Upper lobe of left lung (tissue), 6 donors: ENCODE data around the gene ZC3HAV1L. TPM values are rescaled to one million over a fixed set of nuclear protein-coding genes. Genes with fewer than 3 reads are reported as not detected.

ENCODE experiments used
- ATAC-seq, 2 donors: fragments of 200-7000 bp; cut with Tn5 transposase; one replicate each; pipeline ENCODE4 v1.9.1; 2022; ENCODE audit warnings: mild to moderate bottlenecking in 2 of 2, moderate library complexity in 2 of 2; ENCODE audit not compliant: low FRiP score in 2 of 2
- DNase-seq, 2 donors: peaks; one replicate each; pipeline ENCODE4 v3.0.0-alpha.2; 2019 to 2020
- H3K27ac ChIP-seq, 4 donors: fragments of 200-600 bp; sonication (generic); one replicate each; pipeline ENCODE4 v1.5.1; 2016 to 2019
- H3K27me3 ChIP-seq, 4 donors: fragments of 200-600 bp; sonication (generic); one replicate each; pipeline ENCODE4 v1.5.1; 2017 to 2019
- H3K36me3 ChIP-seq, 4 donors: fragments of 200-600 bp; sonication (generic); one replicate each; pipeline ENCODE4 v1.5.1; 2016 to 2019
- H3K4me1 ChIP-seq, 4 donors: fragments of 200-600 bp; sonication (generic); one replicate each; pipeline ENCODE4 v1.5.1; 2018 to 2019
- H3K4me3 ChIP-seq, 4 donors: fragments of 200-600 bp; sonication (generic); one replicate each; pipeline ENCODE4 v1.5.1; 2017 to 2019; ENCODE audit warnings: mild to moderate bottlenecking in 2 of 4, moderate library complexity in 1 of 4
- H3K9me3 ChIP-seq, 4 donors: fragments of 200-600 bp; sonication (generic); one replicate each; pipeline ENCODE4 v1.5.1; 2018 to 2019
- CTCF ChIP-seq, 6 experiments: fragments of 450-650 bp in 4 of 6; fragments of 200-600 bp in 2 of 6; sonication (generic) in 2 of 6; IDR thresholded peaks; one replicate each; pipeline ENCODE4 v1.5.1; 2016 to 2019; ENCODE audit warnings: antibody characterized with exemption in 6 of 6
- EP300 ChIP-seq, 4 donors: sonication (generic); formaldehyde crosslinking; IDR thresholded peaks; one replicate each; pipeline ENCODE4 v1.5.1; 2017; ENCODE audit warnings: antibody characterized with exemption in 4 of 4, control low read depth in 2 of 4
- POLR2A ChIP-seq, 4 donors: fragments of 450-650 bp; IDR thresholded peaks; one replicate each; pipeline ENCODE4 v1.5.1; 2016 to 2017; ENCODE audit warnings: antibody characterized with exemption in 4 of 4, mild to moderate bottlenecking in 2 of 4
- POLR2AphosphoS5 ChIP-seq, 2 donors: sonication (generic); formaldehyde crosslinking; IDR thresholded peaks; one replicate each; pipeline ENCODE4 v1.5.1; 2017; ENCODE audit warnings: antibody characterized with exemption in 2 of 2
- WGBS, 2 donors: methylation state at CpG; one replicate each; pipeline ENCODE4 v1.1.5; 2017 to 2018; 5-methylcytosine and 5-hydroxymethylcytosine counted together
- total RNA-seq, 6 donors: library from RNA; depleted of rRNA in 4 of 6; stranded (reverse); fragments of >200 nt in 4 of 6; gene quantifications; one replicate each; pipeline versions ENCODE4 v1.1.0 to v1.2.1, GENCODE V29; 2016 to 2021
- donor health status: DM: no; HTN: no; CAD: no; lungs with moderate emphysema.
- donor health status: DM: no; HTN: yes; CAD: no; lungs with severe emphysema.

The ZC3HAV1L gene
- total RNA-seq, 6 donors from 2014 or later, result 3.4 to 12.6 (median 8.3) TPM

- no peak for TF ChIP-seq CTCF (IDR thresholded peaks at IDR 0.05)
- no peak for TF ChIP-seq POLR2AphosphoS5 (IDR thresholded peaks at IDR 0.05)
- TF ChIP-seq EP300 (IDR thresholded peaks at IDR 0.05), result no peak
- no peak for TF ChIP-seq POLR2A (IDR thresholded peaks at IDR 0.05)
- H3K27me3 ChIP-seq, result peaks cover 0 to 5% (median 0%) of the 10 kb centered on the region in 4 donors
- ATAC-seq (no peak), DNase-seq (no peak)
- no peak overlapping the region for H3K27ac ChIP-seq
- H3K4me1 ChIP-seq, result peaks cover 6 to 25% (median 11%) of the 10 kb centered on the region in 4 donors
- 39 to 50% methylated on average over 14 of the region's 14 CpGs for WGBS, 2 donors
- H3K4me3 ChIP-seq, result peak overlapping the region in 3 of 4 donors; percentile 58 to 74 (median 67)
- H3K9me3 ChIP-seq, result peaks cover 0 to 2% (median 0%) of the 10 kb centered on the region in 4 donors
- no peaks in the 10 kb centered on the region for H3K36me3 ChIP-seq
Observed at GRCh38 chr7:138982204-138982623, 53.6 kb downstream of the ZC3HAV1L start.

- ATAC-seq, result peak; percentile 70 to 95
- peak; percentile 72 to 95 for DNase-seq
- TF ChIP-seq POLR2AphosphoS5 (IDR thresholded peaks at IDR 0.05), result no peak
- peak; percentile 50 to 87 (median 80) for TF ChIP-seq CTCF (IDR thresholded peaks at IDR 0.05)
- H3K4me3 ChIP-seq, result peak within 1 kb of the TSS; percentile 51 to 74 (median 62)
- no peaks in the 10 kb centered on the region for H3K9me3 ChIP-seq
- H3K36me3 ChIP-seq, result no peaks in the 10 kb centered on the region
- peak within 1 kb of the TSS in 3 of 4 donors; percentile 23 to 63 (median 34) for H3K27ac ChIP-seq
- peaks cover 0 to 5% (median 0%) of the 10 kb centered on the region in 4 donors for H3K27me3 ChIP-seq
- peaks cover 6 to 25% (median 11%) of the 10 kb centered on the region in 4 donors for H3K4me1 ChIP-seq
- WGBS, 2 donors, result 4 to 9% methylated on average over 10 to 50 of the region's 105 CpGs
Observed at GRCh38 chr7:138981332-138982203, 54.3 kb downstream of the ZC3HAV1L start, which contains the start of gene KIAA1549. Gene KIAA1549, minus strand, starts transcription at chr7:138981389. Its CDS starts 120 bp downstream, at chr7:138981269.

GRCh38 chr7:138980563-138981291 is 55.1 kb downstream of the ZC3HAV1L start:
- ATAC-seq (peak in 1 of 2 donors; percentile 4), DNase-seq (no peak)
- Histone ChIP-seq H3K4me1 (peaks cover 6 to 25% (median 11%) of the 10 kb centered on the region in 4 donors), H3K27me3 (peaks cover 0 to 5% (median 0%) of the 10 kb centered on the region in 4 donors), H3K4me3 (peak overlapping the region; percentile 51 to 74 (median 62)), H3K27ac (peak overlapping the region in 2 of 4 donors; percentile 34 to 50), H3K36me3 (no peaks in the 10 kb centered on the region), H3K9me3 (no peaks in the 10 kb centered on the region)
- no peak for TF ChIP-seq CTCF (IDR thresholded peaks at IDR 0.05)
- TF ChIP-seq EP300 (IDR thresholded peaks at IDR 0.05), result no peak
- TF ChIP-seq POLR2AphosphoS5 (IDR thresholded peaks at IDR 0.05), result no peak
- TF ChIP-seq POLR2A (IDR thresholded peaks at IDR 0.05), result no peak
- WGBS, 2 donors, result 1% methylated on average over 36 to 37 of the region's 68 CpGs

GRCh38 chr7:138979988-138980562 is 55.8 kb downstream of the ZC3HAV1L start:
- TF ChIP-seq POLR2AphosphoS5 (IDR thresholded peaks at IDR 0.05), result no peak
- no peak for TF ChIP-seq CTCF (IDR thresholded peaks at IDR 0.05)
- no peak for TF ChIP-seq EP300 (IDR thresholded peaks at IDR 0.05)
- no peak for TF ChIP-seq POLR2A (IDR thresholded peaks at IDR 0.05)
- peak in 1 of 2 donors; percentile 6 for ATAC-seq
- H3K27me3 ChIP-seq, result peaks cover 0 to 5% (median 0%) of the 10 kb centered on the region in 4 donors
- H3K27ac ChIP-seq, result peak overlapping the region in 1 of 4 donors; percentile 50
- WGBS, 2 donors, result 30 to 42% methylated on average over 9 of the region's 9 CpGs
- peaks cover 6 to 25% (median 11%) of the 10 kb centered on the region in 4 donors for H3K4me1 ChIP-seq
- peak overlapping the region in 3 of 4 donors; percentile 58 to 74 (median 67) for H3K4me3 ChIP-seq
- no peaks in the 10 kb centered on the region for H3K36me3 ChIP-seq
- no peaks in the 10 kb centered on the region for H3K9me3 ChIP-seq
- DNase-seq, result no peak
